Activated CD4-positive, alpha-beta T cell treated with anti-CD3 and anti-CD28 coated beads, Interleukin-2, amount 50 U/mL, for 24 hours (primary cell): Measurements from ENCODE around the gene TFDP1.

Source experiments
- DNase-seq, 2 donors: peaks; one replicate each; pipeline ENCODE4 v3.0.0-alpha.2; 2020; ENCODE audit warnings: low read depth in 1 of 2, low spot score in 1 of 2

TFDP1 gene, protein sequence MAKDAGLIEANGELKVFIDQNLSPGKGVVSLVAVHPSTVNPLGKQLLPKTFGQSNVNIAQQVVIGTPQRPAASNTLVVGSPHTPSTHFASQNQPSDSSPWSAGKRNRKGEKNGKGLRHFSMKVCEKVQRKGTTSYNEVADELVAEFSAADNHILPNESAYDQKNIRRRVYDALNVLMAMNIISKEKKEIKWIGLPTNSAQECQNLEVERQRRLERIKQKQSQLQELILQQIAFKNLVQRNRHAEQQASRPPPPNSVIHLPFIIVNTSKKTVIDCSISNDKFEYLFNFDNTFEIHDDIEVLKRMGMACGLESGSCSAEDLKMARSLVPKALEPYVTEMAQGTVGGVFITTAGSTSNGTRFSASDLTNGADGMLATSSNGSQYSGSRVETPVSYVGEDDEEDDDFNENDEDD

DNA sequence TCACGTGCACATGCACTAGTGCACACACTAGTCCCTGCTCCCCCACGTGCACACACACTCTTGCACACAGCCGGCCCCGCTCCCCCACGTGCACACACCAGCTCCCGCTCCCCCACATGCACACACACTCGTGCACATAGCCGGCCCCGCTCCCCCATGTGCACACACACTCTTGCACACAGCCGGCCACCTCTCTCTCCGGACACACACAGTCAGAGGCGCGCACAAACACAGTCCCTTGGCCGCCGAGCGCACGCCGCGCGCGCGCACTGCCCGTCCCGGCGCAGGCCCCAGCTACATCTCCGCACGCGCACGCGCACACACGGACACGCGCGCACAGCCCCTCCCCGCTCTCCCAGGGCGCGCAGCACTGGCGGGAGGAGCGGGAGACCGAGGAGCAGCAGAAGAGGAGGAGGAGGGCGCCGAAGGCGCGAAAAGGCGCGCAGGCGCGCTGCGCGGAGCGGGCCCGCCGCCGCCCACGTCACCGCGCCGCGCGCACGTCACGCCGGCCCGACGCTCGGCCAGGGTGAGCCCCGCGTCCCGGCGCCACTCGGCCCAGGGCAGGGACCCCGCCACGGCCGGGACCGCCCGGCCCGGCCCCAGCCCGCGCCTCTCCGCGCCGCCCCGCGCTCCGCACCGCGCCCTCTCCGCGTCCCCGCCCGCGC, at the start of gene TFDP1:
TSS of gene TFDP1 (plus strand) at position 549 of the 665 bp plus-strand sequence. CDS start 1,085 bp downstream, outside the sequence.
- DNase-seq, result peak; percentile 56 to 74

DNA sequence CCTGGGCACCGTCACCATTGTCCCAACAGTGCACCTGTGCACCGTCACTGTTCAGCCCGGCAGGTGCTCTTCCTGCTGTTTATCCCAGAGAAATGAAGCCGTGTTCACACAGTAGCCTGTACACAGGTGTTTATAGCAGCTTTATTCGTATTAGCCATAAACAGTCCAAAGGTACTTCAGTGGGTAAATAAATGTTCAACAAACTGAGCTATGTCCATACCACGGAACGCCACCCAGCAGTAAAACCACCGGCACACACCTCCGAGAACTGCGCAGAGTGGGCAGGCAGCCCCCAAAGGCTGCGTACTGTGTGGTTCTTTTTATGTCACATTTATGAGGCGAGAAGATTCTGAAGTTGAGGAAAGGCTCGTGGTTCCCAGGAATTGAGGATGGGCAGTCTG, 49.2 kb upstream of the TFDP1 start:
- DNase-seq, result no peak

- no peak for DNase-seq
Measured at GRCh38 chr13:113536461-113537110, 48.0 kb upstream of the TFDP1 start.

DNA sequence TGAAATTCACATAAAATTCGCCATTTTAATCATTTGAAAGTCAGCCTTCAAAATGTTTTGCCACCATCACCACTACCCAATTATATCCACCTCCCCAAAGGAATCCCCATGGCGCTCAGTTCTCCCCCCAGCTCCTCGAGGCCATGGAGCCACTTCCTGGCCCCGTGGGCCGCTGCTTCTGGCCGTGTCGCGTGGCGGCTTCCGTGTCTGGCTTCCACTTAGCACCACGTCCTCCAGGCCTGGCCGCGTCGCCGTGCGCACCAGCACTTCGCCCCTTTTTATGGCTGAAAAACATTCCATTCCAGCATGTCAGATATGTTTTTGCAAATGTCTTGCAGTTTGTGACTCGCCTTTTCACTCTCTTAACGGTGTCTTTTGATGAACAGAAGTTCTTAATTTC, 47.3 kb upstream of the TFDP1 start:
- DNase-seq, result no peak

DNA sequence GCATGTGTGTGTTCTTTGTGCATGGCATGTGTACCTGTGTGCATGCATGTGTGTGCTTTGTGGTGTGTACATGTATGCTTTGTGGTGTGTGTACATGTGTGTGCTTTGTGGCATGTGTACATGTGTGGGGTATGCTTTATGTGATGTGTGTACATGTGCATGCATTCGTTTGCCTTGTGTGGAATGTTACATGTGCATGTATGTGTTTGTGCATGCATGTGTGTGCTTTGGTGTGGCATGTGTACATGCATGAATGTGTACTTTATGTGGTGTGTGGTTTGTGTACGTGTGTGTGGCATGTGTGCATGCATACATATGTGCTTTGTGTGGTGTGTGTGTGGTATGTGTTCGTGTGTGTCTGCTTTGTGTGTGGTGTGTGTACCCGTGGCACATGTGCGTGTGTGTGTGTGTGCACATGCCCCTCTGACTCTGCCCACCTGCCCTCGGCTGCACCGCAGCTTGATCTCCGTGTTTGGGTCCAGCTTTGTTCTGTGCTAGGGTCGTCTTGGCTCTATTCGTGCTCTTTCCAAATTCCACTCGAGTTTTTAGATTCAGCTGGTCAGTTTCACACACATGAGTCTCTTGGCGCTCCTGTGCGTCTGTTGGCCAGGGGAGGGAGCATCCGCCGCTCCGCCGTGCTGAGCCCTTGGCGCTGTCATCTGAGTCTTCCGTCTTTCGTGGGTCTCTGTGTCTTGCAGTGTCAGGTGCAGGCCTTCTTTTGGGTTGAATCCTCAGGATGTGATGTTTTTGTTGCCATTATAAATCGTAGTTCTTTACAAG, 46.5 kb upstream of the TFDP1 start:
- DNase-seq, result no peak

- DNase-seq, result no peak
Measured at GRCh38 chr13:113538689-113539058, 45.9 kb upstream of the TFDP1 start.

- no peak for DNase-seq
Measured at GRCh38 chr13:113539176-113539575, 45.4 kb upstream of the TFDP1 start.

GRCh38 chr13:113539822-113540221, 44.7 kb upstream of the TFDP1 start:
- no peak for DNase-seq

- DNase-seq, result no peak
Measured at GRCh38 chr13:113540523-113540922, 44.0 kb upstream of the TFDP1 start.

DNA sequence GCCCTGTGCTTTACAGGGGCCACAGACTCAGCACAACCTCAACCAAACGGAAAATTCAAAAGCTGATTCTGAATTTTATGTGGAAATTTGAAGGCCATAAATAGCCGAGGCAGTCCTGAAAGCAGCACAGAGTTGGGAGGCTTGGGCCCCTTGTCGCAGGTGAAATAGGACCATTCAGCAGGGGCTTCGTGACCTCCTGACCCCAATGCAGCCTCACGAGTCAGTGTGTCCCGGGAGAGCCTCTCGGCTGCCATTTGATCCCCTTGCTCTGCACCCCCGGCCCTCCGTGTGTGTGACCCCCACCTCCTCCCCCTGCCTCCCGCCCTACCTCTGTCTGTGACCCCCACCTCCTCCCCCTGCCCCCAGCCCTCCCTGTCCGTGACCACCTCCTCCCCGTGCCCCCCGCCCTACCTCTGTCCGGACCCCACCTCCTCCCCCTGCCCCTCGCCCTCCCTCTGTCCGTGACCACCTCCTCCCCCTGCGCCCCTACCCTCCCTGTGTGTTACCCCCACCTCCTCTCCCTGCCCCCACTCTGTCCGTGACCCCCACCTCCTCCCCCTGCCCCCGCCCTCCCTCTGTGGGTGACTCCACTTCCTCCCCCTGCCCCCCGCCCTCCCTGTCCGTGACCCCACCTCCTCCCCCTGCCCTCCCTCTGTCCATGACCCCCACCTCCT, 41.7 kb upstream of the TFDP1 start:
- DNase-seq, result no peak

GRCh38 chr13:113544071-113544891, 40.3 kb upstream of the TFDP1 start:
- no peak for DNase-seq

DNA sequence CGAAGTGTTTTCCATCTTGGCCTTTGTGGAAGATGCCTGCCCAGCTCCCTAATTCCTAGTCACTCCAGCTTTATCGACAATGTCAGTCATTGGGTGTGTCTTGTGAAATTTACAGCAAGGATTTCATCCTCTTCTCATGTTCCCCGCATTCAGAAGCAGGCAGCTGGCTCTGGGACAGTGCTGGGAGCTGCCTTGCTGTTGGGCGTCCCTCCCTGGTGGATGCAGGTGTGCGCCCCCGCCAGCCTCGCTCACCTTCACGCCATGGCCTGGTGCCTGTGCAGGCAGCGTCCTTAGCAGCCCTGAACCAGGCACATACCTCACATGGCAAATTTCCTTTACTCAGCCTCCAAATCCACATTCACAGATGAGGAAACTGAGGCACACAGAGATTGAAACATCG, 39.7 kb upstream of the TFDP1 start:
- DNase-seq, result no peak

DNA sequence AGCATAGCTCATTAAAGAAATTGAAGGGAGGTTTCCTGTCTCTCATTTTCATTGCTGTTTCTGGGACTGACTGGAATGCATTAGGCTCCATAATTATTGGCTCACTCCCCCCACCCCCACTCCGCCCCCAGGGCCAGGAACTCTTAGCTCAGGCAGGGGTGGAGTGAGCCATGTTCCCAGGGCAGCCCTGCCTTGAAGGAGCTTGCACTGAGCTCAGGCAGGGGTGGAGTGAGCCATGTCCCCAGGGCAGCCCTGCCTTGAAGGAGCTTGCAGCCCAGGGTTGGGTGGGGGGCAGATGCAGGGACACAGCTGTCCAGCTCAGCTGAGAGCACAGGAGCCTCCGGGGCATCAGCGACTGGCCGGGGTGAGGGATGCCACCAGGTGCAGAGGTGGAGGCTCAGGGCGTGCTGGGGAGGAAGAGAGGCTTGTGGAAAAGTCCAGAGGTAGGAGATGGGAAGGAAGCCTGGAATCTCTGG, 39.1 kb upstream of the TFDP1 start:
- no peak for DNase-seq

DNA sequence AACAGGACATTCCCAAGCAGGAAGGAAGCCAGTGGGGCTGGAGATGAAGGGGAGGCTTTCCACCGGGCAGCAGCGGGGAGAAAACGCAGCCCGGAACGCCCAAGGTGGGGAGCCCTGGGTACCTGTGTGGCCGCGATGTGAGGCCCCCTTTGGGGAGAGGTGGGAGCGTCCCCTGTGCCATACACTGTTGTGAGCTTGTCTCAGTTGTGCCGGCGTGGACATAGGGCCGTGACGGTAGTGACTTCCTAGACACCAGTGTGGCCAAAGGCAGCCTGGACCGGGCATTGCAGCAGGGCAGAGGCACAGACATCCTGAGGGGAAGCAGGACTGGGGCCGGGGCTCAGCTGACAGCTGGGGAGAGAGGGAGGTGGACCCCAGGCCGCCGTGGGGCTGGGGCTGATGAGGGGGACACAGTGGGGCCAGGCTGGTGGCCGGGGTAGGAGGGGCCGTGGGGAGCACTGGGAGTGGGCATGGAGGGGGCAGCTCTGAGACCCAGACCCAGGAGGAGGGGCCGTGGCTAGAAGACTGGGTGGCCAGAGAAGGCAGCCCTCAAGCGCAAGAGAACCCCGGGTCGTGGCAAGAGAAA, 38.5 kb upstream of the TFDP1 start:
- DNase-seq, result no peak

DNA sequence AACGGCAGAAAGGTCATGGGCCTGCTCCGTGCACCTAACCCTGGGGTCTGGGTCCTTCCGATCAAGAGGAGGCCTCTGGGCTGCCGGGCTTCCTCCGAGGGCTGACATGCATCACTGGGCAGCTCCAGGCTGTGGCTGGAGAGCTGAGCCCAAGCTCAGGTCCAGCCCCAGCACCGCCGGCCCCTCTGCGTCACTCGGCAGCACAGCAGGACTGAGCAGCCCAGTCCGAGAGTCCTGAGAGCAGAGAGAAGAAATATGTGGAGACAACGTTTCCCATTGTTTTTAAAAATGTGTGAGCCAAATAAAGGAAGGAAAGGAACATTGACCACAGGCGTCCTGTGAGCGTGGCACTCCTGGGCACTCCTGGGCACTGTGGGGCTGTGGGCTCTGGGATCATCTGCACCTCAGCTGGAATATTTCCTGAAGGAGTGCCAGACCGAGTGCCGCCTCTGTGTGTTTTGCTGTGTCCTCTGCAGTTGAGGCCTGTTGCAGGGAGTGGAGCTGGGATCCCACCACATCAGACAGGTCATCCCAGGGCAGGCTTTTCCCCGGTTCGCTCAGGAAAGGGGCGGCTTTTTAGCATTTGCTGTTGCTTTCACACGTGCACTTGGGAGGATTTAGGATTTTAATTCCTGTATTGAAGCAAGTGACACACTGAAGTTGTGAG, 37.8 kb upstream of the TFDP1 start:
- DNase-seq, result no peak

GRCh38 chr13:113547238-113547971, 37.1 kb upstream of the TFDP1 start:
- no peak for DNase-seq

- no peak for DNase-seq
Measured at GRCh38 chr13:113548171-113548641, 36.3 kb upstream of the TFDP1 start.
